ENCODE measurements around the gene MARCHF9.

DNA sequence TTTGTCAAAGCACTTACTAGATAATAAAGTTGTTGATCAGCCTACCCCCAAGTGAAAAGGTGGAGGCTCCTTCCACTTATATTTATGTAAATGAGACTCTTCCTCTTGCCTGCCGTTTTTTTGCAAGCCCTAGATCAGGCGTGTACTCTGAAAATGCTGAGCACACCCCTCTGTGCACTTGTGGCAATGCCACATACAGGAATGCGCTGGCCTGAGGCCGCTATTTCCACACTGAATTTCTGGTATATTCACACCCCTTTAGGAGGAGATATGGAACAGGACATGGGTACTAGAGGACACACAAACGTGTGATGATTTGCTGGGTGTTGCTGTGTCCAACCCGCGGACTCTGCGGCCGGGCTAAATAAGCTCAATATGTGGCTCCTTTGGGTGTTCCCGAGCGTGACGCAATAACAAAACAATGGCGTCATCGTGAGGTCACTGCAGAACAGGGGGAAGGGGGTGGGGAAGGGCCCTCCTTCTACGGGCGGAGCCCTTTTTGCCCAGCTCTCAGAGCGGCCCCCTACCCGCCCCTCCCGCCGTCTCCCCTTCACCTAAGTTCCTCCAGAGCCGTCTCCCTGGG, 10.6 kb upstream of the MARCHF9 start:
- TF ChIP-seq, protein P1, sequence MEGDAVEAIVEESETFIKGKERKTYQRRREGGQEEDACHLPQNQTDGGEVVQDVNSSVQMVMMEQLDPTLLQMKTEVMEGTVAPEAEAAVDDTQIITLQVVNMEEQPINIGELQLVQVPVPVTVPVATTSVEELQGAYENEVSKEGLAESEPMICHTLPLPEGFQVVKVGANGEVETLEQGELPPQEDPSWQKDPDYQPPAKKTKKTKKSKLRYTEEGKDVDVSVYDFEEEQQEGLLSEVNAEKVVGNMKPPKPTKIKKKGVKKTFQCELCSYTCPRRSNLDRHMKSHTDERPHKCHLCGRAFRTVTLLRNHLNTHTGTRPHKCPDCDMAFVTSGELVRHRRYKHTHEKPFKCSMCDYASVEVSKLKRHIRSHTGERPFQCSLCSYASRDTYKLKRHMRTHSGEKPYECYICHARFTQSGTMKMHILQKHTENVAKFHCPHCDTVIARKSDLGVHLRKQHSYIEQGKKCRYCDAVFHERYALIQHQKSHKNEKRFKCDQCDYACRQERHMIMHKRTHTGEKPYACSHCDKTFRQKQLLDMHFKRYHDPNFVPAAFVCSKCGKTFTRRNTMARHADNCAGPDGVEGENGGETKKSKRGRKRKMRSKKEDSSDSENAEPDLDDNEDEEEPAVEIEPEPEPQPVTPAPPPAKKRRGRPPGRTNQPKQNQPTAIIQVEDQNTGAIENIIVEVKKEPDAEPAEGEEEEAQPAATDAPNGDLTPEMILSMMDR (IDR thresholded peaks at IDR 0.05), result no peak
- TF ChIP-seq EZH2 (IDR thresholded peaks at IDR 0.05; ENCODE audit: borderline replicate concordance, insufficient read depth, low read depth, low read length, poor library complexity, severe bottlenecking), result no peak
